Cardiac muscle cell (in vitro differentiated cells and primary cell): Measurements from ENCODE around the gene PARM1. TPM values are rescaled to one million over a fixed set of nuclear protein-coding genes. Genes with fewer than 3 reads are reported as not detected.

ENCODE experiments used
- DNase-seq, 2 donors: peaks; one replicate each; pipeline versions ENCODE4 v3.0.0 to v3.0.0-alpha.2; 2010 to 2017; ENCODE audit warnings: low read depth in 1 of 2, low spot score in 1 of 2
- H3K27ac ChIP-seq: fragments of 200-600 bp; sonication (generic); 2 replicates; pipeline ENCODE4 v1.5.1; 2016
- H3K27me3 ChIP-seq: fragments of 200-600 bp; sonication (generic); 2 replicates; pipeline ENCODE4 v1.6.0; 2016; ENCODE audit warnings: control low read depth
- H3K36me3 ChIP-seq: fragments of 200-600 bp; sonication (generic); 2 replicates; pipeline ENCODE4 v1.5.1; 2016; ENCODE audit warnings: control low read depth
- H3K4me1 ChIP-seq: fragments of 200-600 bp; sonication (generic); 2 replicates; pipeline ENCODE4 v1.8.1; 2017; ENCODE audit warnings: low read depth, mild to moderate bottlenecking, mixed run types
- H3K4me3 ChIP-seq: fragments of 200-600 bp; sonication (generic); 2 replicates; pipeline ENCODE4 v1.5.1; 2016; ENCODE audit warnings: mild to moderate bottlenecking
- H3K9me3 ChIP-seq: fragments of 200-600 bp; sonication (generic); 2 replicates; pipeline ENCODE4 v1.5.1; 2017; ENCODE audit warnings: low read depth, mild to moderate bottlenecking, control low read depth
- CTCF ChIP-seq: IDR thresholded peaks from 2 replicates; pipeline ENCODE4 v1.5.1; 2012; ENCODE audit warnings: low read depth, mild to moderate bottlenecking, low read length
- polyA plus RNA-seq: library from polyadenylated mRNA; unstranded; fragments of >200 nt; fragmentation: Nextera tagmentation; extraction: Ambion mirVana; gene quantifications from 2 replicates; pipeline ENCODE4 v1.2.1, GENCODE V29; 2016
- total RNA-seq: library from RNA; depleted of rRNA; stranded (reverse); fragments of >200 nt; gene quantifications from 2 replicates; pipeline ENCODE4 v1.2.3, GENCODE V29; 2016

PARM1 gene
- total and polyA plus RNA-seq, 2 experiments from 2014 or later: 8.0 to 10.9 TPM

GRCh38 chr4:74941123-74941522 is 8.2 kb downstream of the PARM1 start:
- Histone ChIP-seq H3K27me3 (peaks cover 8% of the 10 kb centered on the region), H3K4me1 (no peaks in the 10 kb centered on the region), H3K27ac (no peak overlapping the region), H3K36me3 (no peaks in the 10 kb centered on the region), H3K9me3 (no peaks in the 10 kb centered on the region), H3K4me3 (no peak overlapping the region)
- TF ChIP-seq CTCF: no peak
- DNase-seq: no peak

- H3K4me3 ChIP-seq: no peak overlapping the region
- no peak overlapping the region for H3K27ac ChIP-seq
- peaks cover 8% of the 10 kb centered on the region for H3K27me3 ChIP-seq
- DNase-seq: no peak
- no peaks in the 10 kb centered on the region for H3K9me3 ChIP-seq
- H3K4me1 ChIP-seq: no peaks in the 10 kb centered on the region
- H3K36me3 ChIP-seq: no peaks in the 10 kb centered on the region
- no peak for TF ChIP-seq CTCF
Measured at GRCh38 chr4:74942251-74942917, 9.5 kb downstream of the PARM1 start.

GRCh38 chr4:74942918-74943253 is 10.0 kb downstream of the PARM1 start:
- no peak for DNase-seq
- TF ChIP-seq CTCF: no peak

GRCh38 chr4:74944354-74944793 is 11.5 kb downstream of the PARM1 start:
- no peak overlapping the region for H3K27ac ChIP-seq
- no peak overlapping the region for H3K4me3 ChIP-seq
- no peaks in the 10 kb centered on the region for H3K27me3 ChIP-seq
- no peaks in the 10 kb centered on the region for H3K4me1 ChIP-seq
- no peaks in the 10 kb centered on the region for H3K36me3 ChIP-seq
- no peaks in the 10 kb centered on the region for H3K9me3 ChIP-seq
- no peak for DNase-seq
- no peak for TF ChIP-seq CTCF

More at GRCh38 chr4:74942918-74943253, 10.0 kb downstream of the PARM1 start:
- H3K9me3 ChIP-seq: no peaks in the 10 kb centered on the region
- H3K4me1 ChIP-seq: no peaks in the 10 kb centered on the region
- no peak overlapping the region for H3K4me3 ChIP-seq
- H3K27ac ChIP-seq: no peak overlapping the region
- H3K36me3 ChIP-seq: no peaks in the 10 kb centered on the region
- H3K27me3 ChIP-seq: peaks cover 4% of the 10 kb centered on the region

- no peaks in the 10 kb centered on the region for H3K9me3 ChIP-seq
- H3K4me1 ChIP-seq: no peaks in the 10 kb centered on the region
- no peaks in the 10 kb centered on the region for H3K27me3 ChIP-seq
- H3K36me3 ChIP-seq: no peaks in the 10 kb centered on the region
- DNase-seq: no peak
- no peak overlapping the region for H3K27ac ChIP-seq
- no peak overlapping the region for H3K4me3 ChIP-seq
- TF ChIP-seq CTCF: no peak
Measured at GRCh38 chr4:74946196-74946595, 13.3 kb downstream of the PARM1 start.
